ENCODE results near the gene LRRC4C. TPM values are rescaled to one million over a fixed set of nuclear protein-coding genes. Genes with fewer than 3 reads are reported as not detected.

The LRRC4C gene
- polyA plus RNA-seq, 1 of the 3 experiments (the other 2 are of a cell fraction): 0.16 TPM

- H3F3A ChIP-seq (replicated peaks; ENCODE audit: insufficient read depth): no peaks in the 10 kb centered on the region
- H3K9me2 ChIP-seq: no peaks in the 10 kb centered on the region; the same call in 1 of the 2 replicates
- no peak overlapping the region for H3K4me3 ChIP-seq (ENCODE audit: low read depth in 2 of 2, low read length in 1 of 2)
- H3K79me2 ChIP-seq (ENCODE audit: insufficient read depth): no peaks in the 10 kb centered on the region
- H3K36me3 ChIP-seq (replicated peaks in 1 of 2; ENCODE audit: control insufficient read depth in 1 of 2, insufficient read depth in 2 of 2, low read length in 1 of 2): no peaks in the 10 kb centered on the region
- no peaks in the 10 kb centered on the region for H4K20me1 ChIP-seq (ENCODE audit: insufficient read depth)
- H3K27ac ChIP-seq (ENCODE audit: low read depth in 2 of 2, low read length in 1 of 2): no peak overlapping the region
- 55% methylated on average over 3 of the region's 3 CpGs for WGBS (ENCODE audit: low lambda C conversion rate)
- H3K4me1 ChIP-seq (ENCODE audit: control insufficient read depth in 1 of 2, insufficient read depth in 2 of 2, low read depth in 1 of 2, low read length in 1 of 2): no peaks in the 10 kb centered on the region
- no peaks in the 10 kb centered on the region for H3K27me3 ChIP-seq (ENCODE audit: insufficient read depth)
- no peak overlapping the region for H3K9ac ChIP-seq
- H2AFZ ChIP-seq (ENCODE audit: low read depth): no peak overlapping the region
- DNase-seq: no peak
- TF ChIP-seq ZBTB33 (IDR thresholded peaks at IDR 0.05; ENCODE audit: borderline replicate concordance, low read depth) (no peak), CTCF (IDR thresholded peaks at IDR 0.05) (no peak), RAD21 (IDR thresholded peaks at IDR 0.05; ENCODE audit: low read length) (no peak), SIN3A (IDR thresholded peaks at IDR 0.05; ENCODE audit: borderline replicate concordance, low read depth, low read length) (no peak), SMC3 (IDR thresholded peaks at IDR 0.05; ENCODE audit: low read depth, low read length) (no peak), FOXJ3 (CRISPR knock-in tag; IDR thresholded peaks at IDR 0.05) (no peak), GABPA (IDR thresholded peaks at IDR 0.05; ENCODE audit: low read depth) (no peak), REST (IDR thresholded peaks at IDR 0.05; ENCODE audit: low read depth, low read length) (no peak), TAF1 (IDR thresholded peaks at IDR 0.05; ENCODE audit: borderline replicate concordance, low read depth, low read length) (no peak), POLR2AphosphoS5 (IDR thresholded peaks at IDR 0.05; ENCODE audit: low read depth, low read length) (no peak)
- H3K4me2 ChIP-seq: no peak overlapping the region
- POLR2A ChIA-PET: no interaction called here
- CTCF ChIA-PET: no interaction called here
- H3K9me3 ChIP-seq: no peaks in the 10 kb centered on the region
Observed at GRCh38 chr11:41383768-41384167, 75.7 kb downstream of the LRRC4C start.

Measured in SK-N-SH (cell line).